ENCODE data around the gene FGD3. TPM values are rescaled to one million over a fixed set of nuclear protein-coding genes. Genes with fewer than 3 reads are reported as not detected.

The FGD3 gene
- total RNA-seq, 1 donor from 2014 or later, result 0.58 TPM

DNA sequence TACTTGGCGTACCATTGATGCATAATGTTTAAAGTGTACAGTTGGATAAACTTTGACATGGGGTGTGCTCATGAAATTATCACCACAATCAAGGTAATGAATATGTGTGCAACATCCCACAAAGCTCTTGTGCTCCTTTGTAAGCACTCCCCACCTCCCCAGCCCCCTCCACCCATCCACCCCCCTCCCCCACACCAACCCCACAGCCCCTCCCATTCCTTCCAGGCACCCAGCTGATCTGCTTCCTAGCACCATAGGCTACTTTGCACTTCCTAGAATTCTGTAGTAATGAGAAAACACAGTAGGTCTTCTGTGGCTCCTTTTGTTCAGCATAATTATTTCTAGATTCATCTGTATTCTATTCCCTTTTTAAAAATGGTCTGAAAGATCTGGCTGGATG is 24.5 kb downstream of the FGD3 start:
- H3K4me3 ChIP-seq (ENCODE audit: low read depth, low read length), result no peak overlapping the region
- TF ChIP-seq, protein P1, sequence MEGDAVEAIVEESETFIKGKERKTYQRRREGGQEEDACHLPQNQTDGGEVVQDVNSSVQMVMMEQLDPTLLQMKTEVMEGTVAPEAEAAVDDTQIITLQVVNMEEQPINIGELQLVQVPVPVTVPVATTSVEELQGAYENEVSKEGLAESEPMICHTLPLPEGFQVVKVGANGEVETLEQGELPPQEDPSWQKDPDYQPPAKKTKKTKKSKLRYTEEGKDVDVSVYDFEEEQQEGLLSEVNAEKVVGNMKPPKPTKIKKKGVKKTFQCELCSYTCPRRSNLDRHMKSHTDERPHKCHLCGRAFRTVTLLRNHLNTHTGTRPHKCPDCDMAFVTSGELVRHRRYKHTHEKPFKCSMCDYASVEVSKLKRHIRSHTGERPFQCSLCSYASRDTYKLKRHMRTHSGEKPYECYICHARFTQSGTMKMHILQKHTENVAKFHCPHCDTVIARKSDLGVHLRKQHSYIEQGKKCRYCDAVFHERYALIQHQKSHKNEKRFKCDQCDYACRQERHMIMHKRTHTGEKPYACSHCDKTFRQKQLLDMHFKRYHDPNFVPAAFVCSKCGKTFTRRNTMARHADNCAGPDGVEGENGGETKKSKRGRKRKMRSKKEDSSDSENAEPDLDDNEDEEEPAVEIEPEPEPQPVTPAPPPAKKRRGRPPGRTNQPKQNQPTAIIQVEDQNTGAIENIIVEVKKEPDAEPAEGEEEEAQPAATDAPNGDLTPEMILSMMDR (conservative IDR thresholded peaks at IDR 0.05; ENCODE audit: low read depth, low read length), result no peak
- DNase-seq (ENCODE audit: low read depth), result no peak

DNA sequence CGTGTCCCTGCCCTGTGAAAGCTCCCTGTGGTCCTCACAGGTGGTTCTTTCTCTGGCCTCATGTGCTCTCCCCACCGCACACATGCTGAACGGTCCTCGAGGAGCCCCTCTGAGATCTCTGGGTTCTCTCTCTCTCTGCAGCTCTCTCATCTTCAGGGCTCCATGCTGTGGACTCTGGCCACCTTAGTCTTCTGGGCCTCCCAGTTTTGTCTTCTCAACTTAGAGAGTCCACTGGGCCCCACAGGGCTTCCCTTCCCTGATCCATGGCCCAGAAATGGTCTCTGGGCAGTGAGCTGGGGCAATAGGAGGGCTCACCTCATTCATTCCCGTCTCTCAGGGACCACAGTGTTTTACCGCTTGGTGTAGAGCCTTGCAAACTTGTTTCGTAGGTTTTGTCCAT is 26.4 kb downstream of the FGD3 start:
- TF ChIP-seq, protein P1 (conservative IDR thresholded peaks at IDR 0.05; ENCODE audit: low read depth, low read length), result no peak
- no peak for DNase-seq (ENCODE audit: low read depth)
- no peak overlapping the region for H3K4me3 ChIP-seq (ENCODE audit: low read depth, low read length)

DNA sequence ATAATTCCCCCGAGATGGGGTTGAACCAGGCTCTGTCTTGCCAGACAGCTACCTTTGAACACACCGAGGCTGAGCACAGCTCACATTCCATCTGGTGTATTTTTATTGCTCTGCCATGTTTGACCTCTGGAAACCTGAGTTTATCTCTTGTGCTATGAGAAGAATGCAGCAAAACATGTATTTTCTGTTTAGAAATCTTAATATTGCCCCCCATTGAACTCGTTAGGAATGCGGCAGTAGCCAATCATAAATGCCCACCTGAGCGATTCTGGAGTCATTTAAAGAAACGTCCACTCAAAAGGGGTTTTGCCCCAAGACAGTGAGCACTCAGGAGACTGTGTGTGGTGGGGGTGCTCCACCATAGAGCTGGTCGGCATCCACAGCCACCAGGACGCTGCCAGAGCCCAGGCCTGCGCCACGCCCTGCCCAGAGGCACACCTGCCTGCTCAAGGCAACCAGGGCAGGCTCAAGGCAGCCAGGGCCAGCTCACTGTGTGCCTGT is 26.9 kb downstream of the FGD3 start:
- no peak overlapping the region for H3K4me3 ChIP-seq (ENCODE audit: low read depth, low read length)
- TF ChIP-seq, protein P1 (conservative IDR thresholded peaks at IDR 0.05; ENCODE audit: low read depth, low read length), result no peak
- DNase-seq (ENCODE audit: low read depth), result no peak

DNA sequence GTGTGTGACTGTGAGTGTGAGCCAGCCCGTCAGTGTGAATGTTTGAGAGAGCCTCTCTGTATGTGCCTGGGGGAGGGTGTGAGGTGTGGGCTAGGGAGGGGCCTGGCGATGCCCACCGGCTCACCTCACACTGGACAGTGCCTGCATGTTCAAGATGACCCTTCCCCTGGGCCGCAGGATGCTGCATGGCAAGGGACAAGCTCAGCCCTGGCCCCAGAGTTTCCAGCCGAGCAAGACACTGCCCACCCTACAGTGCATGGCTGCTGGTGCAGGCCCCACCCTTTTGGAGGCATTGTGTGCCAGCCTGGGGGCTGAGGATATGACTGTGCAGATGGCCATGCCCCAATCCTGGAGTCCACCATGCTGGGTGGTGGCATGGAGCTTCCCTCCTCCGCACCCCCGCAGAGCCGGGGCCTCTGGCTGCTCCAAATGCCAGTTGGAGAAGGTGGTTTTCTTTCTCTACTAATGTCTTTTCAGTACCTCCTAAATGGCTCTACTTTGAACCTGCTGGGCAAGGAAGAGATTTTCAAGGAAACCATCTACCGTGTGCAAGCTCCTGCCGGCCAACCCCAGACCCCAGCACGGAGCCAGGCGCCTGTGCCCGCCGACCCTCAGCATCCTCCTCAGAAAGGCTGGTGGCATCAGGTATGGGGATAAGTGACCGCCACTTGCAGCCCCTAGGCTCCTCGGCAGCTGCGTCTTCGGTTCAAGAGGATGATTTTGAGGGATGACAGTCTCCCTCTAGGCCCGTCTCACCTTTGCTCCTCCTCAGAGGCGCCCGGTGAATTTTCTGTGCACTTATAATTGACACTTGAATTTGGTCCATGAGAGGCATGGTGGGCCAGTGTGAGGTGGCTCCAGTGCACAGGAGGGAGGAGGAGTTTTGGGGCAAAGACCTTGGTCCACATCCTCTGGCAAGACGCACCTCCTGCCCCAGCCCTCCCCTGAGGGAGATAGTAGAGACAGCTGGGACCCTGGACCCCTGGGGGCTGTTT is 27.7 kb downstream of the FGD3 start:
- no peak overlapping the region for H3K4me3 ChIP-seq (ENCODE audit: low read depth, low read length)
- TF ChIP-seq, protein P1 (conservative IDR thresholded peaks at IDR 0.05; ENCODE audit: low read depth, low read length), result no peak
- DNase-seq (ENCODE audit: low read depth), result no peak

DNA sequence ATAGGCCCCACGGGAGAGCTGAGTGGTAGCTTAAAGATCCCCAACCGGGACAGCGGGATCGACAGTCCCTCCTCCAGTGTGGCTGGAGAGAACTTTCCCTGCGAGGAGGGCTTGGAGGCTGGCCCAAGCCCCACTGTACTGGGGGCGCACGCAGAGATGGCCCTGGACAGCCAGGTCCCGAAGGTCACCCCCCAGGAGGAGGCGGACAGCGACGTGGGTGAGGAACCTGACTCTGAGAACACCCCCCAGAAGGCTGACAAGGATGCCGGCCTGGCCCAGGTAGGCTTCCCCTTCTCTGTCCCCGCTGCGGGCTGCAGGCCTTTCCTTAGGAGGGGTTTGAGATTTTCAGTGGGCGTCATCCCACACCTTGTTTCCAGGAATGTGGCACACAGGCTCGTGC is 29.1 kb downstream of the FGD3 start:
- no peak for DNase-seq (ENCODE audit: low read depth)
- no peak overlapping the region for H3K4me3 ChIP-seq (ENCODE audit: low read depth, low read length)
- TF ChIP-seq, protein P1 (conservative IDR thresholded peaks at IDR 0.05; ENCODE audit: low read depth, low read length), result no peak

DNA sequence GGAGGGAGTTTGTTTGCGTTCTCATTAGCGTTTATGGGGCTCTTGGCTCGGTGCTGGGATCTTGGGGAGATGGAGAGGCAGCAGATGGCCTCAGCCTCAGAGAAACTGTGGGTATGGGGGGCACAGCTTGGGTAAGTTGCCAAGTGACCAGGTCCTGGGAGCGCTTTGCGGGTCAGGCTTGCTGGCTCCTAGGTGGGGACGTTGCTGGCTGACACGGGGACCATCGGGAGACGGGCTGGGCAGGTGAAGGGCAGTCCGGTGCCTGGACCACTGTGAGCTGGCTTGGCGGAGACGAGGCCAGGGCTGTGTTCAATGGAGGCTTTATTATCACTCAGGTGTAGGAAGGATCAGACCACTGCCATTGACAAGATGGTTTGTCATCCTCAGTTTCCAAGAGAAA is 30.0 kb downstream of the FGD3 start:
- no peak for DNase-seq (ENCODE audit: low read depth)
- TF ChIP-seq, protein P1 (conservative IDR thresholded peaks at IDR 0.05; ENCODE audit: low read depth, low read length), result no peak
- no peak overlapping the region for H3K4me3 ChIP-seq (ENCODE audit: low read depth, low read length)

Measured in epithelial cell of proximal tubule (primary cell).